A549 treated with CORT108297 at 1 μM for 4 hours (cell line): ENCODE data around the gene KIF2C. TPM values are rescaled to one million over a fixed set of nuclear protein-coding genes. Genes with fewer than 3 reads are reported as not detected.

Experiments used
- total RNA-seq: library from RNA; stranded (reverse); fragments of 200-300 nt; extraction: Qiagen RNA extraction; gene quantifications from 5 replicates; pipeline ENCODE4 v1.2.3, GENCODE V29; 2022

Gene KIF2C
- total RNA-seq: 36.6 to 45.4 TPM (median 41.6 TPM) in 5 replicates

DNA sequence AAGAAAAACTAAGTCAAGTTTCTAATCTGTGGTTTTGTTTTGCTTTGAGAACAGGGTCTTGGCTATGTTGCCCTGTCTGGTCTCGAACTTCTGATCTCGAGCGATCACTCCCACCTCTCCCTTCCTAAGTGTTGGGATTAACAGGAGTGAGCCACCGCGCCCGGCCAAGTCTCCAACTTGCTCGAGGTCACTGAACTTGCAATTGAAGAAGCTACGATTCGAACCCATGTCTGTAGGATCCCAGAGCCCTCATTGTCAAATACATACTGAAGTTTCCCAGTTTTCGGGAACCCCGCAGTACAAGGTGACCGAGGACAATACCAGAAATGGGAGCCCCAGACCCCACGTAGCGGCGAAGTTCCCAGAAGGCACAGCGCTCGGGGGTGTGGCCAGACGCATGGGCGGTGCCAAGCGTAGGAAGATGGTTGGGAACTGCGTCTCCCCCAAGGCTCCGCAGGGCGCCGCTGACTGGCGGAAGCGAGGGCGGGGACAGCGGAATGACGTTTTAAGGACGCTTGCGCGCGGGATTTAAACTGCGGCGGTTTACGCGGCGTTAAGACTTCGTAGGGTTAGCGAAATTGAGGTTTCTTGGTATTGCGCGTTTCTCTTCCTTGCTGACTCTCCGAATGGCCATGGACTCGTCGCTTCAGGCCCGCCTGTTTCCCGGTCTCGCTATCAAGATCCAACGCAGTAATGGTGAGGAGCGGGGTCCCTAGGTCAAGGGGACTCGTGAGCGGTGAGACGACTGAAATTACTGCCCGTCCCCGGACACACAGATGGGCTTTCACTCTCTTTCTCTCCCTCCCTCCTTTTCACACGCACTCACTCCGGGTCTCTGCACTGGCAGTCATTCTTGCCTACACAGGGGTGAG, at the start of gene KIF2C:
Gene KIF2C, plus strand, starts transcription at position 531 of the 872 bp plus-strand sequence. Its CDS starts 96 bp downstream, at position 627.

DNA sequence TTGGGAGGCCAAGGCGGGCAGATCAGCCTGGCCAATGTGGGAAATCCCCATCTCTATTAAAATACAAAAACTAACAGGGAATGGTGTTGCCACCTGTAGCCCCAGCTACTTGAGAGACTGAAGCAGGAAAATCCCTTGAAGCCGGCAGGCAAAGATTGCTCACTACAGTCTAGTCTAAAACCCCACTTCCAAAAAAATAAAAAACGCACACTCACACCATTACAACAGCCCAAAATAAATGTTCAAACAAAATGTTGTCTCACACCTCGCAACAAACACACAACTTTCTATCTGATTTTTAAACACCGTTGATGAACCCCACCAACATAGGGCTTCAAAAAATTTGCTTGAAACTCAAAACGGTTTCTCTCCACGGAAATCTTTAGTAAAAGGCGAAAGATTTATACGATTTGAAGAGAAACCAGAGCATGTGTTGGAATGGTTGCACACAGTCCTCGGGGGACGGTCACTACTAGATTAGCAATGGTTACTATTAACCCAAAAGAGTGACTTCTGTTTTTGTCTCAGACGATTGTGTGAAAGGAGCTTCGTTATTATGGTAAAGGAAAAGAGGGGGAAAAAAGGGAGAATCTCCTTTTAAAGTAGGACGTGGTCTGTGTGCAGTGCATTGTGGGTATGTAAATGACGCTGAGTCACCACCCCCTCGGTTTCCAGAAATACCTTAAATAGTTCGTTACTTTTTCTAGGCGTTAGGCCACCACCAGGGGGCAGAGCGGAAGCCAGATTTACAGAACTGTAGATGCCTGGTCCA, 8.7 kb upstream of the KIF2C start, which contains the start of gene RNU5D-1:
Gene RNU5D-1, minus strand, starts transcription at position 430 of the 772 bp plus-strand sequence.

DNA sequence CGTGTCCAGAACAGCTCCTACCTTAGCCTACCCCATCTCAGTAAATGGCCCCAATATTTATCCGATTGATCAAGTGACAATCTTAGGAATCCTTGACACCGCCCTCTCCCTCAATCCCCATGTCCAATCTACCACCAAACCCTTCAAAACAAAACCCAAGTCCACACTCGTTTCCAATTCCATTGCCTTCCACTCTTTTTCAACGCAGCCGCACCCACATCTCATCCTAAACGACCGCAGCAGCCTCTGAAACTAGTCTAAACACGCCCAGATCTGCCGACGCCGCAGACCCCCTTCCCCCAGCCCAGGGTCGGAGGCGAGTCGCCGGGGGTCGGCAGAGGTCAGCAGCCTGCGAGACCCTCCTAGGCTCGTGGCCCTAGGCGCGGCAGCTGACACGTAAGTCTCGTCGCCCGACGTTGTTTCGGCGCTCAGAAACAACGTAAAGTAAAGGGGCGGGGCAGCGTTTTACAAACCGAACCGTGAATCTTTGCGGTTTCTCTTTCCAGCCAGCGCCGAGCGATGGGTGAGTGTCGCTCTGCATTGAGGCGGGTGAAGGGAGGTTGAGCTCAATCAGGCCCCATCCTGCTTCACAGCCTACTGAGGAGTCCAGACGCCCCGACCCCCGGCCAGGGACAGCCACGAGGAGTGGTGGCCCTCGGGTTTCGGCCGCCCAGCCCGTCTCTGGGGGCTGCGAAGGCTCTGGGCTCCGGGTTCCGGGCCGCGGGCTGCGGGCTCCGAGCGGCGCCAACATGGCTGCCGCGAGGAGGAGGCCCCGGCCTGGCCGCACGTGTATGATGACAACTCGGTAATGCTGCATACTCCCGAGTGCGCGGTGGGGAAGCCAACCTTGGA, 35.7 kb downstream of the KIF2C start, which contains the start of gene RPS8:
Gene RPS8, plus strand, starts transcription at position 463 of the 852 bp plus-strand sequence. Its CDS starts 57 bp downstream, at position 520.

DNA sequence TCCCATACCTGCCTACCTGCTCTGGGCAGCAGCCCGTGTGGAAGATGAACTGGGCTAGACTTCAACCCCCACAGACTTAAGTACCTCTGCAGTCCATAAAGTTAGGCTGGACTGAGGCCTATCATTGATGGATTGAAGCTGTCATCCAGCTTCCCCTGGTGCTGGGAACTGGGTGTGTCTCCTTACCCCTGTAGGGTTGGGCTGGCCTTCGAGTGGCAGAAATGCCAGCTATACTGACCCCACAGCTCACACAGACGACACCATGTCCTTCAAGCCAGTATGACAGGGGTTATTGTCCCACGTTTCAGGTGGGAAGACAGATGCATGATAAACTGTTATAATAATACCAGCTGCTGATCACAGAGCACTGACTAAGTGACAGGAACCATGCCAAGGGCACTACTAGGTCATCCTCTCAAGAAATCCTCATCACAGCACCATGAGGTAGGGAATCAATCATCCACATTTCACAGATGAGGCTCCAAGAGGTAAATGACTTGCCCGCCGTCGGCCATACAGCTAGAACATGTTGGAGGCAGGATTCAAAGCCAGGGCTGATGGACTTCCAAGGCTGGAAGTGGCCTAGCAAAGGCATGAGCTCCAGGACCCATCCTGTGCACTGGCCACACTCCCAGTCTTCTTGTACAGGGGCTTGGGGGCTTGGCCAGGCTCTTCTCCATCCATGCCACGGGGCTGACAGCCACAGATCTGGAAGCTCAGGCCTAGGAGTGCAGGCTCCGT, 48.7 kb downstream of the KIF2C start, which contains the start of gene BEST4:
Gene BEST4, minus strand, starts transcription at position 51 of the 741 bp plus-strand sequence. CDS start 465 bp downstream, outside the sequence.

DNA sequence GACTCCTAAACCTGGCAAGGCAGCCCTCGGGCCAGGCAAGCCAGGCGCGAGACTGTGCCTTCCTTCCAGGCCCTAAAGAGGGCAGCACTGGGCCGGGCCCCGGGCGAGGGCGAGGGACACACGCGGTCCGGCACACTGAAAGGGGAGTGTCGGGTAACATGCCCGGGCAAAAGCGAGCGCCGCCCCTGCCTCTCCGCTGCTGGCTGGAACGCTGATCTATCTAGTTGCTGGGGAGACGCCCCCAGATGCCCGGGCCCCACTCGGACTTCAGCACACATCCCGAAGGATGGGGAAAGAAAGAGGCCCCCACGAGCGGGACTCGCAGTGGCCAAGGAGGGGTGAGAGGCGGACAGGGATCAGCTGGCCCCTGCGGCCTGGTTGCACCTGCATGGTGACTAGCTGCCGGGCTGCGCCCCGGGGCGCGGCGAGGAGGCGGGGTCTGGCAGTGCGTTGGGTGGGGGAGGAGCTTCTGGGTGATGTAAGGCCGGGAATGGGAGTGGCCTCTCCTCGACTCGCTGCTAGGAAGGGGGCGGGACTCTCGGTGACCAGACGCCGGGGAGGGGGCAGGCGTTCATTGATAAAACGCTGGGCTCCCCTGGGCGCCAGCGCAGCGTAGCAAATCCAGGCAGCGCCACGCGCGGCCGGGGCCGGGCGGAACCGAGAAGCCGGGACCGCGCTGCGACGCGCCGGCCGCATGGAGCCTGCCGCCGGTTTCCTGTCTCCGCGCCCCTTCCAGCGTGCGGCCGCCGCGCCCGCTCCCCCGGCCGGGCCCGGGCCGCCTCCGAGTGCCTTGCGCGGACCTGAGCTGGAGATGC, 60.3 kb downstream of the KIF2C start, which contains the start of gene PLK3:
Gene PLK3, plus strand, starts transcription at position 608 of the 815 bp plus-strand sequence. Its CDS starts 87 bp downstream, at position 695.

DNA sequence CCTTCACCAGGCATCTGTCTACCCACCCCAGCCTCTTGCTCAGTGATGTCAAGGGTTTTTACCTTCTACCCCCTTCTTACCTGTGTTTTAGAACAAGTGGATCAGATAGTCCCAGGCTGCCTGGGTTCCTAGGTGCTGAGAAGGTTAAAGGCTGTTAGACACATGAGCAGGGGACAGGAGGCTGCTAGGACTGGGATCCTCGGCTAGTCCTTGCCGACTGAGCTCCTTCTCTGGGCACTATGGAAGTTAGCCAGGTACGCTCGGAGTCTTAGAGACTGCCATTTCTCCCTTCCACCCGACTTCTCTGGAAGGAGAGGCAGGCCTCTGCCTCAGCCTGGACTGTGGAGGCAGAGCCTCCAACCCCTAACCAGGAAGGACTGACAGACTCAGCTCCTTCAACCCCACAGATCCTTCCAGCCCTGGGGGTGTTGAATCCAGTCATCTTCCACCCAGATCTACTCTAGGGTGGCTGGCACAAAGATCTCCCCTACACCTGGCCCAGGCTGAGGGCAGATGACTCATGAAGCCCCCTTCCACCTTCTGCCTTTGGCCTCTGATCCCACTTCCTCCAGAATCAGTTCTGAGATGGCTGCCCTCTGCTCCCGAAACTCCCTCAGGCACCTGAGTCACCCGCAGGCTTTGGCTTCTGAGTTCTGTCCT, 67.2 kb downstream of the KIF2C start, which contains the start of gene DYNLT4:
Gene DYNLT4, minus strand, starts transcription at position 648 of the 660 bp plus-strand sequence. CDS start 683 bp downstream, outside the sequence.

DNA sequence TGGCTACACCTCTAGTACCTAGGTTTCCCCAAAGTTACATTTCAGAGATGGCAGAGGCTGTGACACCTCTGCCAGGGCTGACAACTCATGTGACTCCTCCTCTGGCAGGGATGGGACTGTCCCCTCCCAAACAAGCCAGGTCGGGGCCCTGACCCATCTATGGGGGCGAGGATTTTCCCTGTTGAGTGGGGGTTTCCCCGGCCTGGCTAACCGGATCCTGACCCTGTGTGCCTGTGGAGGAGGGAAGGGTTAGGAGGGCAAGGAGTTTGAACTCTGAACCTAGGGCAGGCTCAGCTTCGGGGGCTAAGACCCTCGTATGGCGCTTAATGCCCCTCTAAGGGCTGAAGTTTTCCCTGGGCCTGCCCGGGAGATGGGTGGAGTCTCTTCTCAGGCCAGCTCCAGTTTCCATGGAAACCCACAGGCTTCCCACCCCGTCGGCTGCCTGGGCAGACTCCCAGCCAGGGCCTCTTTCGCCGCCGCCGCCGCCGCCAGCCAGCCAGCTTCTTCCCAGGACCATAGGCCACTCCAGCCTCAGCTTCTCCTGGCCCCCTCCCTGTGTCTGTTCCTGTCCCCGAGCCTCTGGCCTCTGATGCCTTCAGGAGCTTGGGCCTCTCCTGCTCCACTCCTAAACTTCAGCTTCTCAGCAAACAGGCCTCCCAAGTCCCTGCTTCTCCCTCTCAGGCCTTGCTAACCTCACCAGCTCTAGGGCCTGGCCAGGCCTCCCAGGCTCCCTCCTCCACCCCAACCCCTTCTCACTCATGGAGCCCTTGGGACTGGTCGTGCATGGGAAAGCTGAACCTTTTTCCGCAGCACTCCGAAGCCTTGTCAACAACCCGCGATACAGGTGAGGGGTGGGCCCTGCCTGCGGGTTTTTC, 68.7 kb downstream of the KIF2C start, which contains the start of gene BTBD19:
Gene BTBD19, plus strand, starts transcription at position 461 of the 875 bp plus-strand sequence. Its CDS starts 298 bp downstream, at position 759.

Other genes with a start within 250 kb of the KIF2C start
- 6.5 to 11.2 TPM (median 9.1 TPM) in 5 replicates for gene TMEM53, start 65.4 kb upstream of the KIF2C start, total RNA-seq
- gene ARMH1, start 65.1 kb upstream of the KIF2C start, total RNA-seq: 0.55 to 0.93 TPM (median 0.78 TPM) in 5 replicates
- not detected in 5 replicates for gene RNU5D-1, start 8.7 kb upstream of the KIF2C start, total RNA-seq
- gene RPS8, start 35.7 kb downstream of the KIF2C start, total RNA-seq: 1,548 to 1,728 TPM (median 1,695 TPM) in 5 replicates
- 0.20 to 0.62 TPM (median 0.33 TPM) in 5 replicates for gene BEST4, start 48.3 kb downstream of the KIF2C start, total RNA-seq
- 12.5 to 20.4 TPM (median 17.9 TPM) in 5 replicates for gene PLK3, start 60.5 kb downstream of the KIF2C start, total RNA-seq
- gene DYNLT4, start 67.5 kb downstream of the KIF2C start, total RNA-seq: 0.32 to 0.80 TPM (median 0.53 TPM) in 4 of 5 replicates, not detected in the other
- gene BTBD19, start 68.7 kb downstream of the KIF2C start, total RNA-seq: 2.1 to 3.5 TPM (median 2.9 TPM) in 5 replicates
- 0.14 to 0.35 TPM (median 0.29 TPM) in 5 replicates for gene PTCH2, start 103.4 kb downstream of the KIF2C start, total RNA-seq
- 17.2 to 22.4 TPM (median 17.9 TPM) in 5 replicates for gene EIF2B3, start 246.8 kb downstream of the KIF2C start, total RNA-seq